ENCODE data around the gene SRF. TPM values are rescaled to one million over a fixed set of nuclear protein-coding genes. Genes with fewer than 3 reads are reported as not detected.

The SRF gene
- total and polyA plus RNA-seq, 2 donors (not counting 3 experiments of a cell fraction or from before 2014, with no cell fraction given): 34.4 to 55.8 TPM

DNA sequence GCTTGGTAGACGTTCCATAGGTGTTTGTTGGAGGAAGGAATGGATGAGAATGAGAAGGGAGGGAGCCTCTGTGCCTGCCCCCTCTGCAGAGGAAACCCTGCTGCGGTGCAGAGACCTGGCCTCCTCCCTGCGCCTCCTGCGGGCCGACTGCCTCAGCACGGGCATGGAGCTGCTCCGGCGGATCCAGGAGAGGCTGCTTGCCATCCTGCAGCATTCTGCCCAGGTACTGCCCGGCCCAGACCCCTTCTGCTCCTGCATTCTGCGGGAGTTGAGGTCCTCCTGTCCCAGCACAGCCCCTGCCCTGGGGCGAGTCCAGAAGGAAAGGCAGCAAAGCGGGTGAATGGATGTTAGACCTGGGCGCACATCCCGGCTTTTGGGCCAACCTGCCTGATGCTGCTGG is 52.1 kb downstream of the SRF start:
- Histone ChIP-seq H3K9ac (replicated peaks; ENCODE audit: extremely low read depth, insufficient read depth, low read length) (no peak overlapping the region), H3K27ac (ENCODE audit: insufficient read depth, low read depth, low read length) (no peak overlapping the region), H3K4me1 (ENCODE audit: control insufficient read depth, extremely low read depth, insufficient read depth, low read length) (peaks cover 3% of the 10 kb centered on the region), H3K36me3 (ENCODE audit: control insufficient read depth in 2 of 2, extremely low read depth in 1 of 2, insufficient read depth in 2 of 2, low read length in 2 of 2) (peaks cover 0 to 20% of the 10 kb centered on the region in 2 experiments), H3K79me2 (ENCODE audit: control insufficient read depth, insufficient read depth, low read length) (no peaks in the 10 kb centered on the region), H4K20me1 (replicated peaks; ENCODE audit: control insufficient read depth, extremely low read depth, insufficient read depth, low read length) (no peaks in the 10 kb centered on the region), H3K27me3 (ENCODE audit: control insufficient read depth in 2 of 2, insufficient read depth in 2 of 2, low read length in 2 of 2) (no peaks in the 10 kb centered on the region), H3K4me2 (ENCODE audit: insufficient read depth, low read length) (no peak overlapping the region), H2AFZ (ENCODE audit: low read depth, low read length) (no peak overlapping the region), H3K9me3 (replicated peaks; ENCODE audit: control insufficient read depth, insufficient read depth, low read length) (no peaks in the 10 kb centered on the region), H3K9me1 (replicated peaks; ENCODE audit: control insufficient read depth, extremely low read depth, insufficient read depth, low read length) (no peaks in the 10 kb centered on the region), H3K4me3 (replicated peaks in 1 of 3; ENCODE audit: insufficient read depth in 1 of 3, low read depth in 1 of 3, low read length in 3 of 3) (no peak overlapping the region)
- FAIRE-seq: no peak
- TF ChIP-seq, protein P1, sequence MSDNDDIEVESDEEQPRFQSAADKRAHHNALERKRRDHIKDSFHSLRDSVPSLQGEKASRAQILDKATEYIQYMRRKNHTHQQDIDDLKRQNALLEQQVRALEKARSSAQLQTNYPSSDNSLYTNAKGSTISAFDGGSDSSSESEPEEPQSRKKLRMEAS (IDR thresholded peaks at IDR 0.05; ENCODE audit: insufficient read depth, insufficient read length): no peak
- no peak for TF ChIP-seq EZH2 (IDR thresholded peaks at IDR 0.05; ENCODE audit: borderline replicate concordance, low read depth, low read length, severe bottlenecking)
- TF ChIP-seq POLR2A (IDR thresholded peaks at IDR 0.05; ENCODE audit: low read depth, low read length): no peak
- no peak for TF ChIP-seq POLR2AphosphoS5 (IDR thresholded peaks at IDR 0.05; ENCODE audit: insufficient read depth, low read depth, low read length)
- no peak for TF ChIP-seq FOS (IDR thresholded peaks at IDR 0.05; ENCODE audit: borderline replicate concordance, insufficient read depth, low read length)
- no peak for TF ChIP-seq GATA2 (IDR thresholded peaks at IDR 0.05; ENCODE audit: insufficient read depth, insufficient read length, low read depth, low read length)
- no peak for TF ChIP-seq JUN (IDR thresholded peaks at IDR 0.05; ENCODE audit: borderline replicate concordance, insufficient read depth, insufficient read length, low read depth)
- TF ChIP-seq, protein P2, sequence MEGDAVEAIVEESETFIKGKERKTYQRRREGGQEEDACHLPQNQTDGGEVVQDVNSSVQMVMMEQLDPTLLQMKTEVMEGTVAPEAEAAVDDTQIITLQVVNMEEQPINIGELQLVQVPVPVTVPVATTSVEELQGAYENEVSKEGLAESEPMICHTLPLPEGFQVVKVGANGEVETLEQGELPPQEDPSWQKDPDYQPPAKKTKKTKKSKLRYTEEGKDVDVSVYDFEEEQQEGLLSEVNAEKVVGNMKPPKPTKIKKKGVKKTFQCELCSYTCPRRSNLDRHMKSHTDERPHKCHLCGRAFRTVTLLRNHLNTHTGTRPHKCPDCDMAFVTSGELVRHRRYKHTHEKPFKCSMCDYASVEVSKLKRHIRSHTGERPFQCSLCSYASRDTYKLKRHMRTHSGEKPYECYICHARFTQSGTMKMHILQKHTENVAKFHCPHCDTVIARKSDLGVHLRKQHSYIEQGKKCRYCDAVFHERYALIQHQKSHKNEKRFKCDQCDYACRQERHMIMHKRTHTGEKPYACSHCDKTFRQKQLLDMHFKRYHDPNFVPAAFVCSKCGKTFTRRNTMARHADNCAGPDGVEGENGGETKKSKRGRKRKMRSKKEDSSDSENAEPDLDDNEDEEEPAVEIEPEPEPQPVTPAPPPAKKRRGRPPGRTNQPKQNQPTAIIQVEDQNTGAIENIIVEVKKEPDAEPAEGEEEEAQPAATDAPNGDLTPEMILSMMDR (IDR thresholded peaks at IDR 0.05; ENCODE audit: extremely low read depth in 1 of 2, insufficient read depth in 1 of 2, low read depth in 1 of 2, low read length in 2 of 2): no peak
- TF ChIP-seq MYC (IDR thresholded peaks at IDR 0.05; ENCODE audit: low read depth, low read length): no peak
- no peak for DNase-seq (ENCODE audit: low read depth, low spot score)
- dilution Hi-C loops (cut with MboI; ENCODE audit: extremely low pct_ligation_motif_present, low sequenced_read_pairs): no loop called here
- BruUV-seq (replicated peaks): no TSS peak
- CTCF ChIA-PET: no interaction called here
- intact Hi-C loops (cut with micrococcal nuclease): no loop called here
- POLR2A ChIA-PET: no interaction called here
